Measurements from ENCODE around the gene CCDC57. TPM values are rescaled to one million over a fixed set of nuclear protein-coding genes. Genes with fewer than 3 reads are reported as not detected.

Gene CCDC57
- total RNA-seq, 1 donor from 2014 or later = 10.8 TPM

DNA sequence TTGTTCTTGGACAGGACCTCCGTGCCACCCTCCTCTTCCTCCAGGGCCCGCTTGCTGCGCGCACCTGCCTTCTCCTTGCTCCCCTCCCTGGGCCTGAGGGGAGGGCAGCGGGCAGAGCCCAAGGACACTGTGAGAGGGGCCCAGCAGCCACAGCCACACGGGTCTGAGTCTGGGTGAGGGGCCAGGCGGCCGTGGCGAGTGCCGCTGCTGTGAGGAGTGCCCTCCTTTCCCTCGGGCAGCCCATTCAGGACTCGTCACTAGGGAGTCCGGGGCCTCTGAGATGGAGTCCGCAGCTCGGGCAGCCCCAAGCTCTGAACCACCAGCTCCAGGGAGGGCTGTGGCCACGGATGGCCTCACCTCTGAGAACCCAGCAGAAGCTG is 152.7 kb downstream of the CCDC57 start:
- Histone ChIP-seq H3K27me3 (ENCODE audit: control insufficient read depth, insufficient read depth, low read length) (no peaks in the 10 kb centered on the region), H3K36me3 (ENCODE audit: control insufficient read depth, insufficient read depth, low read length) (peaks cover 57% of the 10 kb centered on the region), H3K4me3 (ENCODE audit: low read depth, low read length) (no peak overlapping the region)
- FAIRE-seq (no peak), DNase-seq (ENCODE audit: low read depth) (no peak)
- TF ChIP-seq, protein P1, sequence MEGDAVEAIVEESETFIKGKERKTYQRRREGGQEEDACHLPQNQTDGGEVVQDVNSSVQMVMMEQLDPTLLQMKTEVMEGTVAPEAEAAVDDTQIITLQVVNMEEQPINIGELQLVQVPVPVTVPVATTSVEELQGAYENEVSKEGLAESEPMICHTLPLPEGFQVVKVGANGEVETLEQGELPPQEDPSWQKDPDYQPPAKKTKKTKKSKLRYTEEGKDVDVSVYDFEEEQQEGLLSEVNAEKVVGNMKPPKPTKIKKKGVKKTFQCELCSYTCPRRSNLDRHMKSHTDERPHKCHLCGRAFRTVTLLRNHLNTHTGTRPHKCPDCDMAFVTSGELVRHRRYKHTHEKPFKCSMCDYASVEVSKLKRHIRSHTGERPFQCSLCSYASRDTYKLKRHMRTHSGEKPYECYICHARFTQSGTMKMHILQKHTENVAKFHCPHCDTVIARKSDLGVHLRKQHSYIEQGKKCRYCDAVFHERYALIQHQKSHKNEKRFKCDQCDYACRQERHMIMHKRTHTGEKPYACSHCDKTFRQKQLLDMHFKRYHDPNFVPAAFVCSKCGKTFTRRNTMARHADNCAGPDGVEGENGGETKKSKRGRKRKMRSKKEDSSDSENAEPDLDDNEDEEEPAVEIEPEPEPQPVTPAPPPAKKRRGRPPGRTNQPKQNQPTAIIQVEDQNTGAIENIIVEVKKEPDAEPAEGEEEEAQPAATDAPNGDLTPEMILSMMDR (IDR thresholded peaks at IDR 0.05; ENCODE audit: insufficient read depth, low read length, severe bottlenecking) = no peak

DNA sequence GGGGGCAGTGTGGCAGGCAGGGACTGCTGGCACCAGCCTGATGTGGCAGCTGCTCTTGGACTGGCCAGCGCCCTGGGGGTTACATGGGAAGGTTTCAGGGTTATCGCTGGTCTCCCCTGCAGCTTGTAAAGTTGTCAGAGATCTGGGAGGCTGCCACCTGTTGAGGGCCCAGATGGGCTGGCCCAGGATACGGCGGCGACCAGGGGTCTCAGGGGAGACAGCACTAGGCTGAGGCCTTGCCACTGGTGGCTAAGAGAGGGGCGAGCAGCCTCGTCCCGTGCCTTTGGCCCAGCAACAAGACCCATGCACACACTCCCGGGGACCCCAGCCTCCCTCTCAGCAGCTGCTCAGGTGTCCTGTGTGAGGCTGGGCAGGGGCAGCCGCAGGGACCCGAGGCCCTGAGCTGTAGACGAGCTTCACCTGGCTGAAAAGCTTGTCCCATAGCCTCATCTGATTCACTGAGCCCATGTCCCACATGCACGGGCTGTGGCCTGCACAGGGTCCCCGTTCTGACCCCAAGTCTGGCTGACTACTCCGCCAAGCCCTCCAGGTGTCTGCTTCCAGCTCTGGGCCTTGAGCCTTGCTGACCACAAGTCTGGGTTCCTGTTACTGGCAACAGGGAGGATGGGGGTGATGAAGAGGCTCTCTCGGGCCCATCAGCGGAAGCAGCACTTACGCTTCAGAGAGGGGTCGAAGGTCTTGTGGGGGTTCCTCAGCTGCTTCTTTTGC is 153.2 kb downstream of the CCDC57 start:
- Histone ChIP-seq H3K4me3 (ENCODE audit: low read depth, low read length) (no peak overlapping the region), H3K27me3 (ENCODE audit: control insufficient read depth, insufficient read depth, low read length) (no peaks in the 10 kb centered on the region), H3K36me3 (ENCODE audit: control insufficient read depth, insufficient read depth, low read length) (peaks cover 62% of the 10 kb centered on the region)
- DNase-seq (ENCODE audit: low read depth) (no peak), FAIRE-seq (no peak)
- TF ChIP-seq, protein P1 (IDR thresholded peaks at IDR 0.05; ENCODE audit: insufficient read depth, low read length, severe bottlenecking) = no peak

DNA sequence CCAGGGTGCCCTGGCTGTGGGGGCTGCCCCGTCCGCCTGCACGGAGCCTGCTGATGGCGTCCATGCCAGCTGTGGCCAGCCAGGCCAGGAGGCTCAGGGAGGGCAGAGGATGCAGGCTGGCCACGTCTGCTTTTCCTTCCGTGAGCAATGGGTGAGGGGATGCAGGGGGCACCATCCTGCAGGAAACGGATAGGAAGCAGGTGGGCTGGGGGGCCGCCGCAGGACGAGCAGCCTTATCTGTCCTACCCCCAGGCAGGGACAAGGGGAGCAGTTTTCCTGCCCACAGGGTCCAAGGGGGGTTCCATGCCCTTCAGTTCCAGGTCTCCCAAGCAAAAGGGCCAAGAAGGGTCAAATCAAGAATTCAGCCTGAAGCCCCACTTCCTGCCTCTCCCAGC is 153.8 kb downstream of the CCDC57 start:
- H3K4me3 ChIP-seq (ENCODE audit: low read depth, low read length) = no peak overlapping the region
- FAIRE-seq (no peak), DNase-seq (ENCODE audit: low read depth) (no peak)
- TF ChIP-seq, protein P1 (IDR thresholded peaks at IDR 0.05; ENCODE audit: insufficient read depth, low read length, severe bottlenecking) = no peak
- peaks cover 64% of the 10 kb centered on the region for H3K36me3 ChIP-seq (ENCODE audit: control insufficient read depth, insufficient read depth, low read length)
- no peaks in the 10 kb centered on the region for H3K27me3 ChIP-seq (ENCODE audit: control insufficient read depth, insufficient read depth, low read length)

DNA sequence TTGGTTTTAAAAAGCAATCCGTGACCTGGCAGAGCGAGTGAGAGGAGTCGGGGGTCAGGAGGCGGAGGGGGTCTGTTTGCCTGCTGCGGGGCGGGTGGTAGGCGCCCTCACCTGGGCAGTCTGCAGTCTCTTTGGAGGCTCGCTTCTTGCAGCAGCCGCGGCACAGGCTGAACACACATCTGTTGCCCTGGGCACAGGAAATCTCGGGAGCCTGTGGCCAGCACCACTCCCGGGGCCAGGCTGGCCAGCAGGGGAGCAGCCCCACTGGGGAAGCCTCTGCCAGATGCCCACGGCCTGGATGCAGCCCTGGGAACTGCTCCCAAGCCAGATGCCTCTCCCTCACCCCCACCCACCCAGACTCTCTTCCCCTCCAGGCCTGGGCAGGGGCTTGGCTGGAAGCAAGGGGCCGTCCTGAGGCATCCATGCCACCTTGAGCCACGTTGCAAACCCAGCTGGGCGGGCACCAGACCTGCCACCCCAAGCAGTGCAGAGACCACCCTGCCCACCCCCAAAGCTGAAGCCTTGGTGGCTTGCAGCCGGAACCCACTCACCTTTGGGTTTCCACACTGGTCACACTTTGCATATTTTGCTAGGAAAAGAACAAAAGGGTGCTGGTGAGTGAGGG is 154.3 kb downstream of the CCDC57 start:
- DNase-seq (ENCODE audit: low read depth) = no peak
- H3K4me3 ChIP-seq (ENCODE audit: low read depth, low read length) = no peak overlapping the region
- H3K27me3 ChIP-seq (ENCODE audit: control insufficient read depth, insufficient read depth, low read length) = no peaks in the 10 kb centered on the region
- peaks cover 60% of the 10 kb centered on the region for H3K36me3 ChIP-seq (ENCODE audit: control insufficient read depth, insufficient read depth, low read length)
- TF ChIP-seq, protein P1 (IDR thresholded peaks at IDR 0.05; ENCODE audit: insufficient read depth, low read length, severe bottlenecking) = no peak
- no peak for FAIRE-seq

DNA sequence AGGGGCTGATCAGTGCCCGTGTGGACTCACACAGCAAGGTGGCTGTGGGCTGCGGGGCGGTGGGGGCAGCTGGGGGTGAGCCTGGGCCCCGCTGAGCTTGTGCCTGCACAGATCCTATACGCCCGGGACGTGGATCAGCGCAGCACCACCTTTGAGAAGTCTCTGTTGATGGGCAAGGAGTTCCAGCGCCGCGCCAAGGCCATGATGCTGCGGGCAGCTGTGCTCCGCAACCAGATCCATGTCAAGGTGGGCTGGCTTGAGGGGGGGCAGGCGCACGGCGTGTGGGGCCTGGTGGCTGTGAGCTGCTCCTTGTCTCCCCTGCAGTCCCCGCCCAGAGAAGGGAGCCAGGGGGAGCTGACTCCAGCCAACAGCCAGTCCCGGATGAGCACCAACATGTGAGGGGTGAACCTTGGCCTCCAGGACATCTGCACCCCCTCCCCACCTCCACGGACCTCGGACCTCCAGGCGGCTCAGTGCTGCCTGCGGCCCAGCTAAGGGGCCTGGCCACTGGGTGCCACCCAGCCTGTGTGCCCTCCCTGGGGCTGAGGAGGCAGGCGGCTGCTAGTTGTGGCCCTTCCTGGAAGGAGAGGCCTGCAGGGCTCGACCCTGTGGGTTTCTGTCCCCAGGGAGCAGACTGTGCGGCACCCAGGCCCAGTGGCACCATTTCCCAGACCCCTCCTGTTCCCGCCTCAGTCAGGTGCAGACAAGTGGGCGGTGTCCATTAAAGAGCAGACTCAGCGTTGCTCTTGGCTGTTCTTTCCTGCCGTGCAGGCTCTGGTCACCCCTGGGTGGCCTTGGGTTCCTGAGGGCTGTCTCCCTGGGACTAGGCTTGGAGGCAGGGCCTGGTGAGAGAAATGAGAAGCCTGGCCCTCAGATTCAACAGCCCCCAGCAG is 155.7 kb downstream of the CCDC57 start:
- TF ChIP-seq, protein P1 (IDR thresholded peaks at IDR 0.05; ENCODE audit: insufficient read depth, low read length, severe bottlenecking) = no peak

More for the DNA sequence above, 155.7 kb downstream of the CCDC57 start:
- Histone ChIP-seq H3K27me3 (ENCODE audit: control insufficient read depth, insufficient read depth, low read length) (no peaks in the 10 kb centered on the region), H3K36me3 (ENCODE audit: control insufficient read depth, insufficient read depth, low read length) (peaks cover 48% of the 10 kb centered on the region), H3K4me3 (ENCODE audit: low read depth, low read length) (no peak overlapping the region)
- DNase-seq (ENCODE audit: low read depth) = no peak
- no peak for FAIRE-seq

Data from bronchial epithelial cell (primary cell).